Measurements from ENCODE around the gene IRAK3. TPM values are rescaled to one million over a fixed set of nuclear protein-coding genes. Genes with fewer than 3 reads are reported as not detected.

Gene IRAK3
- total RNA-seq, result 0.81 and 1.9 TPM in 2 replicates

DNA sequence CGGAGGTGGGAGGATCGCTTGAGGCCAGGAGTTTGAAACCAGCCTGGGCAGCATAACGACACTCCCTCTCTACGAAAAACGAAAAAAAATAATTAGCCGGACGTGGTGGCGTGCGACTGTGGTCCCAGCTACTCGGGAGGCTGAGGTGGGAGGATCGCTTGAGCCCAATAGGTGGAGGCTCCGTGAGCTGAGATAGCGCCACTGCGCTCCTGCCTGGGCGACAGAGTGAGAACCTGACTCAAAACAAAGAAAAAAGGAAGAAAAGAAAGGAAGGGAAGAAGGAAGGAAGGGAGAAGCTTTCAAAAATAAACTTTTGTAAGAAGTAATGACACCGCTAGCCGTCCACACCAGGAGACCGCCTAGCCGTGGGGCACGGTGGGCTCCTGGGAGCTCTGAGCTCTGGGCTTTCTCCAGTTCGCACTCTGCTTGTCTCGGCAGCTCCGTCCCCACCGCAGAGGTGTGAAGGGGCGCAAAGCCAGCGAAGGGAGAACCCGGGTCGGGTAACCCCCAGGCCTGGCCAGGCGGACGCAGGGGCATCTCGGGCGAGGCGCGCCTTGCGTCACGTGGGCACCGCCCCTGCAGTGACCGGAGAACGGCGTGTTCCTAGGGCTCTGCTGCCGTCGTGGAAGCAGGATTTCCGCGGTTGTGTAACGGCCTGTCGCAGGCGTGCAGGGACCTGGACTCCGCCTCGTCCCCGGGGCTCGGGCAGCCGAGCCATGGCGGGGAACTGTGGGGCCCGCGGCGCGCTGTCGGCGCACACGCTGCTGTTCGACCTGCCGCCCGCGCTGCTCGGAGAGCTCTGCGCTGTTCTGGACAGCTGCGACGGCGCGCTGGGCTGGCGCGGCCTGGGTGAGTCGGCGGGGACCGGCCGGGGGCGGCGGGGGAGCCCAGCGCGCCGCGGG lies at the start of gene IRAK3:
Gene IRAK3, plus strand, starts transcription at position 631 of the 902 bp plus-strand sequence. Its CDS starts 86 bp downstream, at position 717.
- no peak for TF ChIP-seq CTCF (conservative IDR thresholded peaks at IDR 0.05; ENCODE audit: low read depth, low read length)
- no peak for DNase-seq (ENCODE audit: low read depth)
- H3K4me3 ChIP-seq (ENCODE audit: low read depth, low read length), result peak within 1 kb of the TSS; percentile 50

DNA sequence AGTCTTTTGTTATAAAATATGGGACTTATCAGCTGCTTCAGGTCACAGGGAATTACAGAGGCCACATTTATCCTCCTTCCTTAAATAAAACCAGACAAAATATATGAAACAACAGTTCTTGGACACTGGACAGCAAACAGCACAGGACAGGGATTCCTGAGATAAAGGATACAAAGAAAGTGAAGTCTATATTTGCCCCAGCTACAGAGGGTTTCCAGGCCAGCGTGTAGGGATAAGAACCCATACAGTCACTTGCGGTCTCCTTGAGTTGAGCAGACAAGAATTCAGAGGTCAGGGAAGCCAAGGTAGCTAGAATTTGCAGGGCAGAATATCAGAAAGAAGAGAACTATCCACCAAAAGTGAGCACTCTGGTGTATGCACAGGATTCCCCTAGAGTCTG lies 49.7 kb upstream of the IRAK3 start:
- no peak overlapping the region for H3K4me3 ChIP-seq (ENCODE audit: low read depth, low read length)
- TF ChIP-seq CTCF (conservative IDR thresholded peaks at IDR 0.05; ENCODE audit: low read depth, low read length), result no peak
- DNase-seq (ENCODE audit: low read depth), result no peak

GRCh38 chr12:66140731-66141130 lies 48.3 kb upstream of the IRAK3 start:
- TF ChIP-seq CTCF (conservative IDR thresholded peaks at IDR 0.05; ENCODE audit: low read depth, low read length), result no peak
- DNase-seq (ENCODE audit: low read depth), result no peak

GRCh38 chr12:66141299-66141698 lies 47.7 kb upstream of the IRAK3 start:
- DNase-seq (ENCODE audit: low read depth), result no peak
- no peak overlapping the region for H3K4me3 ChIP-seq (ENCODE audit: low read depth, low read length)
- TF ChIP-seq CTCF (conservative IDR thresholded peaks at IDR 0.05; ENCODE audit: low read depth, low read length), result no peak

More at GRCh38 chr12:66140731-66141130, 48.3 kb upstream of the IRAK3 start:
- H3K4me3 ChIP-seq (ENCODE audit: low read depth, low read length), result no peak overlapping the region

DNA sequence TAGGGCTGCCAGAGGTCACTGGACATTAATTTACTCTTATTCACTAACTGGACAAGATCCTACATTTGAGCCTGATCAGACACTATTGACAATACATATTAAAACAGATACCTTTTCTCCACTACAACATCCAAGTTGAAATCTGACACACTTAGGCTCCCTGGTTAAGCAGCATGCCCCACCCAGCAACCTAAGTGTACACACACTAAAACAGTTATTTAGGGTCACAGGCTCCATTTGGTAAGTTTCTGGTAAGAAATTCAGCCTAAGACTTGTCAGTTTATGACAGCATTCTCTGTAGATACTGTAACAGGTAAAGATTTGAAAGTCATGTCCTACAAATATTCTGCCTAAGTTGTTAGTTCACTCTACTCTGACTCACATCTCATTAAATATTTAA lies 46.2 kb upstream of the IRAK3 start:
- DNase-seq (ENCODE audit: low read depth), result no peak
- H3K4me3 ChIP-seq (ENCODE audit: low read depth, low read length), result no peak overlapping the region
- no peak for TF ChIP-seq CTCF (conservative IDR thresholded peaks at IDR 0.05; ENCODE audit: low read depth, low read length)

GRCh38 chr12:66143868-66144267 lies 45.1 kb upstream of the IRAK3 start:
- no peak for TF ChIP-seq CTCF (conservative IDR thresholded peaks at IDR 0.05; ENCODE audit: low read depth, low read length)
- no peak for DNase-seq (ENCODE audit: low read depth)
- no peak overlapping the region for H3K4me3 ChIP-seq (ENCODE audit: low read depth, low read length)
